NCI-H2107 (cell line): ENCODE results near the gene DHCR7.
A peak's percentile ranks its signal among the peaks of the same experiment; 100 is the strongest.

Experiments used
- DNase-seq: peaks from one replicate; lab custom pipeline; 2025; lab: John Stamatoyannopoulos, UW

The DHCR7 gene

GRCh38 chr11:71456831-71457230 is 8.6 kb upstream of the DHCR7 start:
- DNase-seq = no peak

- DNase-seq = no peak
These were observed 8.1 kb upstream of the DHCR7 start for GRCh38 chr11:71456294-71456693.

GRCh38 chr11:71454470-71455113 is 6.4 kb upstream of the DHCR7 start:
- DNase-seq = no peak

- no peak for DNase-seq
These were observed 5.7 kb upstream of the DHCR7 start for GRCh38 chr11:71453918-71454304.

GRCh38 chr11:71453037-71453917 is 5.1 kb upstream of the DHCR7 start, which contains the start of gene NADSYN1:
Gene NADSYN1, plus strand, starts transcription at chr11:71453203. Its CDS starts 94 bp downstream, at chr11:71453297.
- peak; percentile 82 for DNase-seq

GRCh38 chr11:71452199-71453036 is 4.2 kb upstream of the DHCR7 start:
- no peak for DNase-seq

- DNase-seq = no peak
These were observed 3.5 kb upstream of the DHCR7 start for GRCh38 chr11:71451596-71452198.

GRCh38 chr11:71450939-71451338 is 2.7 kb upstream of the DHCR7 start:
- no peak for DNase-seq

GRCh38 chr11:71450507-71450906 is 2.3 kb upstream of the DHCR7 start:
- DNase-seq = no peak

- no peak for DNase-seq
These were observed 1.4 kb upstream of the DHCR7 start for GRCh38 chr11:71449596-71449995.

- DNase-seq = no peak
These were observed 369 bp downstream of the DHCR7 start for GRCh38 chr11:71447791-71448256.

- no peak for DNase-seq
These were observed 1.1 kb downstream of the DHCR7 start for GRCh38 chr11:71446942-71447688.

- no peak for DNase-seq
These were observed 2.0 kb downstream of the DHCR7 start for GRCh38 chr11:71446150-71446549.

- DNase-seq = no peak
These were observed 3.4 kb downstream of the DHCR7 start for GRCh38 chr11:71444811-71445210.

- DNase-seq = no peak
These were observed 4.3 kb downstream of the DHCR7 start for GRCh38 chr11:71443736-71444445.

- no peak for DNase-seq
These were observed 5.3 kb downstream of the DHCR7 start for GRCh38 chr11:71442880-71443279.

- no peak for DNase-seq
These were observed 6.1 kb downstream of the DHCR7 start for GRCh38 chr11:71442123-71442522.

- no peak for DNase-seq
These were observed 6.9 kb downstream of the DHCR7 start for GRCh38 chr11:71441251-71441650.

GRCh38 chr11:71440021-71440755 is 8.0 kb downstream of the DHCR7 start:
- no peak for DNase-seq

GRCh38 chr11:71438650-71439049 is 9.5 kb downstream of the DHCR7 start:
- no peak for DNase-seq
